Activated naive CD8-positive, alpha-beta T cell (primary cell): ENCODE results near the gene HHAT.
"Not testable (repeated sequence)": the region's sequence is repeated elsewhere in the genome, so short reads cannot be mapped to it uniquely, and the experiment has no call there.

Experiments
- H3K27ac Mint-ChIP-seq: one replicate; pipeline ENCODE4 v1.8.0; 2021; ENCODE audit warnings: mixed read lengths
- H3K27me3 Mint-ChIP-seq: one replicate; pipeline ENCODE4 v1.8.0; 2021; ENCODE audit warnings: mixed read lengths
- H3K36me3 Mint-ChIP-seq: one replicate; pipeline ENCODE4 v1.8.0; 2021; ENCODE audit warnings: mixed read lengths
- H3K4me1 Mint-ChIP-seq: one replicate; pipeline ENCODE4 v1.8.0; 2021; ENCODE audit warnings: low read depth, mixed read lengths
- H3K4me3 Mint-ChIP-seq: one replicate; pipeline ENCODE4 v1.8.0; 2021; ENCODE audit warnings: mild to moderate bottlenecking, mixed read lengths
- H3K9me3 Mint-ChIP-seq: one replicate; pipeline ENCODE4 v1.8.0; 2021; ENCODE audit warnings: low read depth, mixed read lengths

Gene HHAT

DNA sequence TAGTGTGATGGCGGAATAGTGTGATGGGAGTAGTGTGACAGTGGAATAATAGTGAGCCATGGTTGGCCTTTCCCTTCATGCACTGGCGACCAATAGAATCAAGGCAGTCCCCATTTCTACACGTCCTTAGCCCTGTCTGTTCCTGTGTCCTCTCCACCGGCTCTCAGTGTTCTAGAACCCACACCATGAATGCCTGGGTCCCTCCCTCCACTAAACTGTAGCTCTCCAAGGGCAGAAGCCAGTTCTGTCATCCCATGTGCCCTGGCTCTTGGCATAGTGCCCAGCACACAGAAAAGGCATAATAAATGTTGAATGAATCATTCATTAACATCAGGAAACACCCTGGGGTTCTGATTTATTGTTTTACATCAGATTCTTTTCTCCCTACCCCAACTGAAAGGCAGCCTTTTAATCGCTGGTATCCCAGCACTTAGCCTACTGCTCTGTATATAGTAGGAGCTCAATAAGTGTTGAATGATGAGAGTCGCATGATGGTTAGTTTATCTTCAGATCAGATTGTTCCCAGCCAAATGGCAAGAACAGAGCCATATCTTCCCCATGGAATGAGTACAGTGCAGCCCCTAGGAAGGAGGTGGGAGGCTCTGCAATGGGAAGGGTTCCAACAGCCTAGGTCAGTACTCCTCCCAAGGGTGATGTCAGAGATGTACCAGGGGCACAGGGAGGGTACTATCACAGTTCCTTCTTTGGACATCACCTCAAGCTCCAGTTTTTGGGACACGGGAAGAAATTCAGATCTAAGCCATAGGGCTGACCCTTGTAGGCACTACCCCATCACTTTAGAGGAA lies 325.7 kb downstream of the HHAT start:
- Mint-ChIP-seq H3K4me1 (no peaks in the 10 kb centered on the region), H3K36me3 (no peaks in the 10 kb centered on the region), H3K4me3 (no peak overlapping the region), H3K27me3 (peaks cover 1% of the 10 kb centered on the region), H3K9me3 (no peaks in the 10 kb centered on the region), H3K27ac (no peak overlapping the region)

DNA sequence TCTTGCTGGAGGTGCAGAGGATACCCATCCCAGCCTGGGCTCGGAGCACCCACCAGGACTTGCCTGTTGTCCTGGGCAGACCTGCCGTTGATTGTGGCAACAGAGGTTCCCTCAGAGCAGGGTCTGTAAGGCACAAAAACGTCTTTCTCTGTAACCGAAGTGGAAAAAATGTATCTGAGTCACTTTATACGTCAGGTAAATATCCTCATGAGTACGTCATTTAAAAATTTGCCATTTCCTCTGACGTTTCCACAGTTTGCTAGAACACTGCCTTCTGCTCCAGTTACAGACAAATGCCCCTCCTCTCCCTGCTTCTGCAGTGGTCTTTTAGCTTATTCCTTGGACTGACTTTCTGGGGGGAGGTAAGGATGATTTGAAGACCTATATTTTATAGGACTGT lies 326.8 kb downstream of the HHAT start:
- Mint-ChIP-seq H3K27me3 (peaks cover 1% of the 10 kb centered on the region), H3K27ac (no peak overlapping the region), H3K9me3 (no peaks in the 10 kb centered on the region), H3K36me3 (no peaks in the 10 kb centered on the region), H3K4me1 (no peaks in the 10 kb centered on the region), H3K4me3 (no peak overlapping the region)

GRCh38 chr1:210657806-210658205 lies 329.1 kb downstream of the HHAT start:
- Mint-ChIP-seq H3K4me3 (no peak overlapping the region), H3K27me3 (no peaks in the 10 kb centered on the region), H3K36me3 (no peaks in the 10 kb centered on the region), H3K27ac (no peak overlapping the region), H3K4me1 (no peaks in the 10 kb centered on the region), H3K9me3 (no peaks in the 10 kb centered on the region)

DNA sequence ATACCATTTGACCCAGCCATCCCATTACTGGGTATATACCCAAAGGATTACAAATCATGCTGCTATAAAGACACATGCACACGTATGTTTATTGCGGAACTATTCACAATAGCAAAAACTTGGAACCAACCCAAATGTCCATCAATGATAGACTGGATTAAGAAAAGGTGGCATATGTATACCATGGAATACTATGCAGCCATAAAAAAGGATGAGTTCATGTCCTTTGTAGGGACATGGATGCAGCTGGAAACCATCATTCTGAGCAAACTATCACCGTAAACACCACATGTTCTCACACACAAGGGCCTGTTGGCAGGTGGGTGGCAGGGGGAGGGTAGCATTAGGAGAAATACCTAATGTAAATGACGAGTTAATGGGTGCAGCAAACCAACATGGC lies 332.8 kb downstream of the HHAT start:
- not testable (repeated sequence) for H3K36me3 Mint-ChIP-seq, H3K9me3 Mint-ChIP-seq, H3K27me3 Mint-ChIP-seq, H3K4me3 Mint-ChIP-seq, H3K27ac Mint-ChIP-seq, H3K4me1 Mint-ChIP-seq

DNA sequence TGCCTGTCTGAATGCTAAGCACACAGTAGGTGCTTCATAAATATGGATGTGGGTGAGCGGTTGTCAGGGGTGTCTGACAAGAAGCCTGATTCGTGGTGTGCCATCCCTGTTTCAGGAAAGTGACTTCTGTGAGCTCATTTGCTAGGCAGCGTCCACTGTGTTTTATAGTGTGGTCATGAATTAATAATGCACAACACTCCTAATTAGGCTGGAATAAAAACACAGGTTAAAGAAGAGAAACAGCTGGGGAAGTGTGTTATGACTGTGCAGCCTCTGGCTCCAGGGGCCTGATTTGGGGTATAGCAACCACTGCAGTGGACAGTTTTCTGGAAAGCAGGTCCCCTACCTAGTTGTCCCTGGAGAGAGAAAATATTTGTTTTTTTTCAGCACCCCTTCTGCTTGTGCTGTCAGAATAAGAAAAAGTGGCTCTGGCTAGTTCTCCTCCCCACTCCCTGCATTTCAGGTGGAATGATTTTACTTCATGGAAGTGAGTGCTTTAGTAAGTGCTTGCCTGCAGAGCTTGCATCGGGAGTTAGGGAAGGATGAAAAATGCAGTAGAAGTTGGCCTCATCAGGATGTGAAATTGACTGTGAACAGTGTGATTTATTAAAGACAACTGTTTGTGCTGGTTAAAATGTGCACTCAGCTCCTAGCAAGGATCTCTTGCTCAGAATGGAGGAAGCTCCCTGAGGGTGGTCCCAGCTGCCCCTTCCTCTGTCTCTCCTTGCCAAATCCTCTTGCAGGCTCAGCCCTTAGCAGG lies 333.8 kb downstream of the HHAT start:
- no peaks in the 10 kb centered on the region for H3K9me3 Mint-ChIP-seq
- H3K27me3 Mint-ChIP-seq: no peaks in the 10 kb centered on the region
- no peak overlapping the region for H3K4me3 Mint-ChIP-seq
- H3K27ac Mint-ChIP-seq: no peak overlapping the region
- H3K36me3 Mint-ChIP-seq: no peaks in the 10 kb centered on the region
- H3K4me1 Mint-ChIP-seq: peaks cover 4% of the 10 kb centered on the region

- no peak overlapping the region for H3K27ac Mint-ChIP-seq
- peaks cover 4% of the 10 kb centered on the region for H3K4me1 Mint-ChIP-seq
- no peaks in the 10 kb centered on the region for H3K27me3 Mint-ChIP-seq
- no peak overlapping the region for H3K4me3 Mint-ChIP-seq
- no peaks in the 10 kb centered on the region for H3K9me3 Mint-ChIP-seq
- H3K36me3 Mint-ChIP-seq: no peaks in the 10 kb centered on the region
These were observed 335.2 kb downstream of the HHAT start for GRCh38 chr1:210663730-210664573.

GRCh38 chr1:210669951-210670350 lies 341.2 kb downstream of the HHAT start:
- H3K36me3 Mint-ChIP-seq: no peaks in the 10 kb centered on the region
- H3K4me3 Mint-ChIP-seq: no peak overlapping the region
- H3K27ac Mint-ChIP-seq: no peak overlapping the region
- H3K27me3 Mint-ChIP-seq: no peaks in the 10 kb centered on the region
- H3K9me3 Mint-ChIP-seq: no peaks in the 10 kb centered on the region
- no peaks in the 10 kb centered on the region for H3K4me1 Mint-ChIP-seq

DNA sequence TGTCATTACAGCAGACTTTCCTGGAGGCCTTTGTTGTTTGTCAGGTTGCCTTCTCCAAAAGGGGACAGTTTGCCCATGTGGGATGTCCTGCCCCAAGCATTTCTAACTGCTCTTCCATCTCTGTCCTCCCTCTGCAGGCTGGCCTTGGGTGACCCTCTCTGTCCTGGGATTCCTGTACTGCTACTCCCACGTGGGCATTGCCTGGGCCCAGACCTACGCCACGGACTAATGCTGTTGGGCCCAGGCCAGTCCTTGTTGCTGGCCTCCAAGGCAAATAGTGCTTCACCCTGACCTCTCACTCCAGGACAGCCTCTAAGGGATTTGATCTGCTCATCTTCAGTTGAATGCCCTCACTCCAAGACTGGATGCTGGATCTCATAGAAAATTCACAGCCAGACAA lies 345.4 kb downstream of the HHAT start:
- Mint-ChIP-seq H3K4me3 (no peak overlapping the region), H3K27me3 (no peaks in the 10 kb centered on the region), H3K4me1 (no peaks in the 10 kb centered on the region), H3K27ac (no peak overlapping the region), H3K9me3 (no peaks in the 10 kb centered on the region), H3K36me3 (no peaks in the 10 kb centered on the region)

DNA sequence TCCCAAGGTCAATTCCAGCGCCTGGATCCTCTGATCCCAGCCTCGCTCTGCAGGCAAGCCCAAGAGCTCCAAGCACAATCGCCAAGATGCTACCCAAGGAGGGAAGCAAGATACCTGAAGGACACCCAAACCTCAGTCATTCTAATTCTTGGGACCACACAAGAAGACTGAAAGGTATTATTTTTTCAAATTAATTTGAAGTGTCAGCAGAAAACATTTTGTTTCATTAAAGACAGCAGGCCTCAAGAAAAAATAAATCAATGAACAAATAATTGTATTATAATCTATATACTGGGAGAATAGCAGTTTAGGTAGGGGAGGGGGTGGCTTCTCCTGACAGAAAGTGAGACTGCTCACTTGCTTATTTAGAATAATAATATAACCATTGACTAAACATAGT lies 347.8 kb downstream of the HHAT start:
- Mint-ChIP-seq H3K27me3 (no peaks in the 10 kb centered on the region), H3K27ac (no peak overlapping the region), H3K4me3 (no peak overlapping the region), H3K4me1 (no peaks in the 10 kb centered on the region), H3K9me3 (no peaks in the 10 kb centered on the region), H3K36me3 (no peaks in the 10 kb centered on the region)

- no peaks in the 10 kb centered on the region for H3K4me1 Mint-ChIP-seq
- H3K27me3 Mint-ChIP-seq: no peaks in the 10 kb centered on the region
- H3K4me3 Mint-ChIP-seq: no peak overlapping the region
- H3K27ac Mint-ChIP-seq: no peak overlapping the region
- H3K9me3 Mint-ChIP-seq: no peaks in the 10 kb centered on the region
- H3K36me3 Mint-ChIP-seq: no peaks in the 10 kb centered on the region
These were observed 348.8 kb downstream of the HHAT start for GRCh38 chr1:210677533-210677932.

- Mint-ChIP-seq H3K27ac (no peak overlapping the region), H3K27me3 (no peaks in the 10 kb centered on the region), H3K36me3 (no peaks in the 10 kb centered on the region), H3K4me3 (no peak overlapping the region), H3K4me1 (no peaks in the 10 kb centered on the region), H3K9me3 (no peaks in the 10 kb centered on the region)
These were observed 349.6 kb downstream of the HHAT start for GRCh38 chr1:210678306-210678705.

DNA sequence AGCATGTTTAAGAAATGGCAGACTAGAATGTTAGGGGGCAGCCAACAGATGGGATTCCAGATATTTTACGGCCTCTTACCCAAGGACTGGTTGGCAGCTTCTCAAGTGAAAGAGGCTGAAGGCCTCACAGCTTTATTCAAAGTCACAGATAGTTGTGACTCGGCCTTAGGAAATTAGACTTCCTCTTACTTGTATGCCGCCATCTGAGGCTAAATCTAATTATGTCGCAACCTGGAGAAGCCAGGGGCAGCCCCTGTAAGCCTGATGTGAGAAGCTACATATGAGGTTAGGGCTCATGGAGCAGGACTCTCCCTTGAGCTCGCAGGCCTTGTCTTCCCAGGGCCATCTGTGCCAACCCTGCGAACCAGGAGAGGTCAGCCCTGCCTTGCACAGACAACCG lies 352.5 kb downstream of the HHAT start:
- H3K4me3 Mint-ChIP-seq: no peak overlapping the region
- H3K9me3 Mint-ChIP-seq: no peaks in the 10 kb centered on the region
- H3K27me3 Mint-ChIP-seq: no peaks in the 10 kb centered on the region
- no peak overlapping the region for H3K27ac Mint-ChIP-seq
- peaks cover 2% of the 10 kb centered on the region for H3K36me3 Mint-ChIP-seq
- H3K4me1 Mint-ChIP-seq: no peaks in the 10 kb centered on the region

GRCh38 chr1:210683403-210684047 lies 354.8 kb downstream of the HHAT start:
- no peaks in the 10 kb centered on the region for H3K27me3 Mint-ChIP-seq
- H3K36me3 Mint-ChIP-seq: peaks cover 2% of the 10 kb centered on the region
- no peaks in the 10 kb centered on the region for H3K9me3 Mint-ChIP-seq
- no peak overlapping the region for H3K4me3 Mint-ChIP-seq
- no peak overlapping the region for H3K27ac Mint-ChIP-seq
- H3K4me1 Mint-ChIP-seq: no peaks in the 10 kb centered on the region

DNA sequence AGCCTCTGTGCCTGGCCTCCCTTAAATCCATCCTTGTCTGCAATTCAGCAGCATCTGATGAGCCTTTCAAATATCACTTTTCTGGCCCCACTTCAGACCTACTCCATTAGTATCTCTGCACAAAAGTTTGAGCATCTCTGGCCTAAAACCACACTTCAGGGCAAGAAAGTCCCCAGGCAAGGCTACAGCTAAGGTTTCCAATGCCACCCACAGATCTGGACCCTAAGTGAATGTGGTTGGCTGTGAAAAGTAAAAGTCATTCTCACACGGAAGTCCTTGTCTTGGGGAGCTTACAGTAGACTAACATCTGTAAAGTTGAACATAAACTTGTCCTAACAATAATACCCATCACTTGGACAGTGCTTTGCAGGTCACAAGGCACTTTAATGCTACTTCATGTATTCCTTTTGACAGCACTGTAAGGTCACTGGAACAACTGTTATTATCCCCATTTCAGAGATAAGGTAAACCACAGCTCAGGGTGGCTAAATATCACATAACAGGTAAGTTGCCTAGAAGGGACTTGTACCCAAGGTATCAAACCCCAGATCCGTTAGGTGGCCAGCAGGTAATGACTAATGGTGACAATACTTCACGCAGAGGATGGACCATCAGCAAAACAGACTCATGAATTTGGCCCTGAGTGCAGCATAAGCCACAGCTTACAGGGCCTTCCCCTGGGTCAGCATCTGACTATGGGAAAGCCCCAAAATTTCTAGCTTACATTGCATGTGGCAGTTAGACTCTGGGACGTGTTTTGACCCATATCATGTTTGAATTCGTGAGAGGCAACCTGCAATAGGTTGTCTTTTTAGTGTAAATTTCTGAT lies 356.0 kb downstream of the HHAT start:
- H3K4me1 Mint-ChIP-seq: no peaks in the 10 kb centered on the region
- no peak overlapping the region for H3K4me3 Mint-ChIP-seq
- H3K27me3 Mint-ChIP-seq: no peaks in the 10 kb centered on the region
- no peak overlapping the region for H3K27ac Mint-ChIP-seq
- no peaks in the 10 kb centered on the region for H3K9me3 Mint-ChIP-seq
- H3K36me3 Mint-ChIP-seq: peaks cover 2% of the 10 kb centered on the region
